ENCODE data around the gene GGT7.
"Not testable (repeated sequence)": the region's sequence is repeated elsewhere in the genome, so short reads cannot be mapped to it uniquely, and the experiment has no call there.

DNA sequence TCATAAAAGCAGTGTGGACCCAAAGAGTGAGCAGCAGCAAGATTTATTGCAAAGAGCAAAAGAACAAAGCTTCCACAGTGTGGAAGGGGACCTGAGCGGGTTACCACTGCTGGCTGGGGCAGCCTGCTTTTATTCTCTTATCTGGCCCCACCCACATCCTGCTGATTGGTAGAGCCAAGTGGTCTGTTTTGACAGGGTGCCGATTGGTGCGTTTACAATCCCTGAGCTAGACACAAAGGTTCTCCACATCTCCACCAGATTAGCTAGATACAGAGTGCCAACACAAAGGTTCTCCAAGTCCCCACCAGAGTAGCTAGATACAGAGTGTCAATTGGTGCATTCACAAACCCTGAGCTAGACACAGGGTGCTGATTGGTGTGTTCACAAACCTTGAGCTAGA lies 25.5 kb upstream of the GGT7 start:
- TF ChIP-seq, protein P1, sequence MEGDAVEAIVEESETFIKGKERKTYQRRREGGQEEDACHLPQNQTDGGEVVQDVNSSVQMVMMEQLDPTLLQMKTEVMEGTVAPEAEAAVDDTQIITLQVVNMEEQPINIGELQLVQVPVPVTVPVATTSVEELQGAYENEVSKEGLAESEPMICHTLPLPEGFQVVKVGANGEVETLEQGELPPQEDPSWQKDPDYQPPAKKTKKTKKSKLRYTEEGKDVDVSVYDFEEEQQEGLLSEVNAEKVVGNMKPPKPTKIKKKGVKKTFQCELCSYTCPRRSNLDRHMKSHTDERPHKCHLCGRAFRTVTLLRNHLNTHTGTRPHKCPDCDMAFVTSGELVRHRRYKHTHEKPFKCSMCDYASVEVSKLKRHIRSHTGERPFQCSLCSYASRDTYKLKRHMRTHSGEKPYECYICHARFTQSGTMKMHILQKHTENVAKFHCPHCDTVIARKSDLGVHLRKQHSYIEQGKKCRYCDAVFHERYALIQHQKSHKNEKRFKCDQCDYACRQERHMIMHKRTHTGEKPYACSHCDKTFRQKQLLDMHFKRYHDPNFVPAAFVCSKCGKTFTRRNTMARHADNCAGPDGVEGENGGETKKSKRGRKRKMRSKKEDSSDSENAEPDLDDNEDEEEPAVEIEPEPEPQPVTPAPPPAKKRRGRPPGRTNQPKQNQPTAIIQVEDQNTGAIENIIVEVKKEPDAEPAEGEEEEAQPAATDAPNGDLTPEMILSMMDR (IDR thresholded peaks at IDR 0.05): not testable (repeated sequence)
- not testable (repeated sequence) for TF ChIP-seq POLR2A (IDR thresholded peaks at IDR 0.05)
